Fibroblast of the conjunctiva (primary cell): ENCODE data around the gene FSTL4.

ENCODE experiments used
- DNase-seq: peaks from one replicate; pipeline ENCODE4 v3.0.0-alpha.2; 2010; ENCODE audit warnings: low read depth

The FSTL4 gene

DNA sequence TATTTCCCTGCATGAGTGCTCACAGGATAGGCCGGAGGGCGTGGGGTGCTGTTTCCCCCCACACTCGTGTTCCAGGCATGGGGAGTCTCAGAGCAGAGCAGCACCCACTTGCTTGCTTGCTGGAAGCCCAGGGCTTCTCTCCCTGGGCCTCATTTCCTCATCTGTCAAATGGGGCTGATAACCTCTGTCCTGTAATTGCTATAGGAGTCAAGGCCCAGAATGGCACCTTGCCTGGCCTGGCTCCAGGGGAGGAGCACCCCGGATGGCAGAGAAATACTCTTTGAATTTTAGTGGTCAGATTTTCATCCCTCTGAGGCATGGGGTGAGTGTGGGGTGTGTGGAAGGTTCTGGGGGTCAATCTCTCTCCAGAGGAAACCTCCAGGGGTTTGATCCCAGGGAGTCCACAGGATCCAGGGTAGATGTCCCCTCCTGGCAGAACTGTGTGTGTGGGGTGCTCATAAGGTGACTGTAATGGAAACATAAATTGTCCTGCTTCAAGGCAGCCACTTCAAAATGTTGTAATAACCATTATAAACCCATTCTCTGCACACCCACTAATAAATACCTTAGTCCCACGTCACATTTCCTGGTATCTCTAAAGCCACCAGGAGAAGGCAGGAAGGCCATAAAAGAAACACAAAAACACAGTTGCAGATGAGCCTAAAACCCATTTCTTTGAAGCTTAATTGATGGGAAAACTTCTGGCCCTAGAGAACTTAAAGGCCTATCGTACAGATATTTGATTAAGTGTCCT lies 272.2 kb downstream of the FSTL4 start:
- DNase-seq, result no peak

DNA sequence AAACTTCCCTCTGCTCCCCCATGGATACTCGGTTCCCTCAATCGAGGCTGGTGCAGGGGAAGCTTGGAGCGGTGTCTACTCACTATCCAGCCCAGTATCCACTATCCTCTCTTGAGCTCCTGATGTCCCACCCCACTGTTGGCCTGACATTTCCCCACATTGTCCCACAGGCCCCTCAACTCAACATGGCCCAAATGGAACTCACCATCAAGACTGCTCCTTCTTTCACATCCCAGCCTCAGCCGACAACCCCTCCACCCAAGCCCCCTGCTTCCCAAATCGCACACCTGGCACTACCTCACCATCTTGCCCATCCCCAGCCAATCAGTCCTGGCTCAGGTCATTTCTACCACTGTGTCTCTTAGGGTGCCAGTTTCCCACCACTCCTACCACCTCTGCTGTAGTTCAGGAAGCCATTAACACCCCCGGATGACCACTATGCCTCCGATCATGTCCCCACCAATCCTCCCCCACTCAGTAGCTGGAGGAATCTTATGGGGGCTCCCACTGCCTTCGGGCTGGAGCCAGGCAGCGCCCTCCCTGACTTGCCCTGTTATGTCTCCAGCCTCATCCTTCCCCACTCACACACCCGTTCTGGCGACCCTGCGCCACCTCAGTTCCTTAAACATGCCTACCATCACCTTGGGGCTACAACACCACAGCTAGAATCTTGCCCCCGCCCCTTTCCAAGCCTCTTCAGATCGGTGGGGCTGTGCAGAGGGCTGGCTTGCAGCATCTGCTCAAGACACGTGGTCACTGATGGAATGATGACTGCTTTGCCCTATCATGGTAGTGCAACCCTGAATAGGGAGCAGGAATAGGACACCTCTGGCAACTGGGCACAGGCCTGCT lies 273.6 kb downstream of the FSTL4 start:
- no peak for DNase-seq

DNA sequence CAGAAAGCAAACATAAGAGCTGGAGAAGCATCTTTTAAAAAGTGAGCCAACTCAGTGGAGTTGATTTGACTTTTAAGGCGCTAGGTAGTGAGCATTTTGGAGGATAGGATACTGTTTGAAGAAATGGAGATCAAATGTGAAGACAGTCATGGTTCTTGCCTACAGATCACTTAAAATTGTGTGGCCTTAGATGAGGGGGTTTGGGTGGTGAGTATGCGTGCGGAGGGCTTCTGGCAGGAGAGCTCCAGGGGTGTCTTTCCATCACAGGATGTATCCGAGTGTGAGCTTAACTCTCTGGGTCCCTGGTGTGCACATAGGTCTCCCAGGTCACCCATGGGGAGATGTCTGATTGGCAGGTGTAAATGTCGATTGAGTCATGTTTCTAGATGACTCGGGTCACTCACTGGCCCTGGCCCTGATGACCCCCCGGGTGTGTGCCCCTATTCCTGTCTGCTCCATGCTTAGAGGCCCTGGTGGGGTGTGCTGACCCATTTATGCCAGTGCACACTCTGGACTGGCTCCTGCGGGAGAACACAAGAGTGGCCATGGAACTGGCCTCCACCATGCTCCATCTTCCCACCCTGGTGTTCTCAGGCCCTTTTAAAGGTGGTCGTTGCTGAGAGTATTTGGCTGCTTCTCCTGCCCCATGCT lies 274.4 kb downstream of the FSTL4 start:
- DNase-seq, result no peak

DNA sequence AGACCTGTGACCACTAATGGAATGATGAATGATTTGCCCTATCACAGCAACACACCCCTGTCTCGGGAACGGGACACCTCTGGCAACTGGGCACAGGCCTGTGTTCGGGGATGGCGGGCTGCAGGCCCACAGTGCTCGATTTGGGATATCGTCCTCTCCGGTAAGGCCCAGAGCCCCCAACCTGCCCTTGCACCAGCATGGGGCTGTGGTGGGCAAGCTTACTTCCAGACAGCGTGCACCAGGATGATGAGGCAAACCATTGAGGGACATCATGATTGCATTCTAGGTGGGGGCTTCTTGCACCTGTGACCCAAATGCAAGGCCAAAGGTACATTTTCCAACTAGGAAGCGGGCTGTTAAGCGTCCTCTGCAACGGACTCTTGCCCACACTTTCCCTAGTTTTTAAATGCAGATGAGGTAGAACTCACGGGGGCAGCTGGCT lies 275.4 kb downstream of the FSTL4 start:
- DNase-seq, result no peak

GRCh38 chr5:133336121-133336968 lies 276.0 kb downstream of the FSTL4 start:
- no peak for DNase-seq

- DNase-seq, result no peak
Observed at GRCh38 chr5:133334796-133335639, 277.3 kb downstream of the FSTL4 start.

DNA sequence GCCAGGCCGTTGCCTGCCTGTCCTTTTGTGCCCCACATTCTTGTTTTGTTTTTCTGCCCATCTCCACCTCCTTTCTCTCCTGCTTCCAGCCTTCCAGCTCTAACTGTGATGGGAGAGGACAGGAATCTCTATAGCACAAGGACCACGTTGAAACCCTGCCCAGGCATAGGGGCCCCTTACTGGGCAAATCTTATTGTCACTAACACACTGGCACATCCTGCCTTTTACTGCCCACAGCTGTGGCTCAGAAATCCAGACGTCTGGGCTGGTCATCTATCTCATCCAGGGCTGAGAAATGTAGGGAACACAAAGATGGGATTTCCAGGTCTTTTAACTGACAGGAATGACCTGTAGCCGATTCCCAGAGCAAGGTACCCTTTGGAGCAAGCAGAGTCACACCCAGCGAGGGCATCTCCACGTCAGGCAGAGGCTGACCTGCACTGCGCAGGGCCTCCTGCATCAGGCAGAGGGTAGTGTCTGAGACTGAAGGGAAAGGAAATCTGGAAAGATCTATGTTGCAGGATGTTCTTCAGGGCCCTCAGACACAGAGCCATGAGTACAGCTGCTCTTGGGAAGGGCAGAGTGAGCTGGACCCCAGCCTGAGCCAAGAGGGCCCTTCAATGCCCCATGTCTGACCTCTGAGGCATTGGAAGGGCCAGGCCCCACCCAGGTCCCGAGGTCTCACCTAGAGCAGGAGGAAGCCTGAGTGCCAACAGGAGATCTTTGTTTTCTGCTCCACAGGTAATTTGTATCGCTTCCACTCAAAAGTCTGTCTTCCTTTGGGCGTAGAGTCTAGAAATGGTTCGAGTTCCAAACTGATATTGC lies 278.8 kb downstream of the FSTL4 start:
- no peak for DNase-seq

DNA sequence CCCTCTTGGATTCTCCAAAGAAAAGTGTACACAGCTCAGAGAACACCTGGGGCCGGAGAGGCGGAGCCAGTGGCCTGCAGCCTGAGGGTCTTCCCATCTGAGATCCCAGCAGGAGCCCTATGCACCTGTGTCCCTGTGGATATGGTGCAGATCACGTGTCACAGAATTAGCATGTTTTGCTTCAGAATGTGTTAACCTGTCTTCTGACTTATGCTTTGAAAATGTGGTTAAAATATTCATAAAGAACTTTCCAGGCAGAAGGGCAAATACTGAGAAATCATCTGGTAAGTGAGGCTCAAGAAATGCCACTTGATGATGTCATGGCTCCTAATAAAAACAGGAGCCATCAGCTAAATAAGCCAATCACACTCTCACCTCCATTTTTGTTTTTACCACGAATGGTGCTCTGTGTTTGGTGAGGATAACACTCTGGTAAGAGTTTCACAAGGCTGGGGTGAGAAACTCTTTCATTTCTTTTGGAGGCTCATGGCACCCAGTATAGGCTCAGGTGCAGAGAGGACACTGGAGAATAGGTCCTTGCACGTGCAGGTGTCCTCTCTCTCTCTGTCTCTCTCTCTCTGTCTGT lies 279.8 kb downstream of the FSTL4 start:
- no peak for DNase-seq

GRCh38 chr5:133331941-133332340 lies 280.4 kb downstream of the FSTL4 start:
- DNase-seq, result no peak

DNA sequence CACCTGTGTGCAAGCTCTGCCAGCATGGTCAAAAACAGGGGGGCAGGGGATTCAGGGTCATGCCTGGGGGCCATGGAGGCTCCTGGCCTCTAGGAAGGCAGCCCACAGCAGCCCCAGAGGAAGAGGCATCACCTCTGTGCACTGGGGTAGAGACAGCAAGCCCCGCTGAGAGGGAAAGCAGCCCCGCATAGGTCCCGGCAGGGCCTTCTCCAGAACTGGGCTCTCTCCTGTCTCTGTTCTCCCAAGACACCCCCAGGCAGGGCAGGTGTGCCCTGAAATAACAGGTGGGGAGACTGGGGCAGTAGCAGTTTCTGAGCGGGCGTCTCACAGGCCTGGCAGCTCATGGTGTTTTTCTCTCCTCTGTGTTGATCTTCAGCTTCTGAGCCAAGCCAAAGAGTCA lies 281.4 kb downstream of the FSTL4 start:
- no peak for DNase-seq

DNA sequence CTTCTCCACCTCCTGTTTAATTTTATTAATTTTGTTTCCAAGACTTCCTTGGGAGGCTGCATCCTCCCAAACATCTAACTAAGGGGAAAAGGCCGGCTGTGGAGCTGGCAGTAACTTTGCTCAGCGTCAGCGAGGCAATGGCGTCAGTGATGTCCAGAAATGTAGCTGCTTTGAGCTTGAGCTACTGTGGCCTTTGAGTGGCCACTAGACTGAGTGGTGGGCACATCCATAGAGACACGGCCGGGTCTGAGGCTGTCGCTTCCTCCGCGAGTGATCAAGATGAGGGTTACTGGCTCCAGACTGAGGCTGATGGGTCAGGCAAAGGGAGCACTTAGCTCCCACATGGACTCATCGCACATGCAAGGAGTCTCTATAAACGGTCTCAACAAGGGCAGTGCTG lies 283.5 kb downstream of the FSTL4 start:
- no peak for DNase-seq

DNA sequence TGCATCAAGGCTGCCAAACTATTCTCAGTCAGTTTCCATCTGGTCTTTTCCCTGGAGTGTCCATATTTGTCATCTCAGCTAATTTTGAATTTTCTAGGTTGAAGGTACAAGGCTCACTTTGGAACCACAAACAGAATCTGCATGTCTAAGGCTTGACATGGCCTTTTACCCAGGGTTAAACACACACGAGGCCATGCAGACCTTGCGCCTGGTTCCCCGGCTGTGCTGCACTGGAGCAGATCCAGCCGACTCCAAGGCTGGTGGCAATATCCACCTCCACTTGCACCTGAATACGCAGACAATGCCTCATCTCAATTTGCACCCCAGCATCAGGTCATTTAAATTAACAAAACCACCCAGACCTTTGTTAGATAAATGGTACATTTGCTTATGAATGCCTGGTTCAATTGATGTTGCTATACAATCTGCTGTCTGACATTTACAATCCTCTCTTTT lies 284.4 kb downstream of the FSTL4 start:
- no peak for DNase-seq

DNA sequence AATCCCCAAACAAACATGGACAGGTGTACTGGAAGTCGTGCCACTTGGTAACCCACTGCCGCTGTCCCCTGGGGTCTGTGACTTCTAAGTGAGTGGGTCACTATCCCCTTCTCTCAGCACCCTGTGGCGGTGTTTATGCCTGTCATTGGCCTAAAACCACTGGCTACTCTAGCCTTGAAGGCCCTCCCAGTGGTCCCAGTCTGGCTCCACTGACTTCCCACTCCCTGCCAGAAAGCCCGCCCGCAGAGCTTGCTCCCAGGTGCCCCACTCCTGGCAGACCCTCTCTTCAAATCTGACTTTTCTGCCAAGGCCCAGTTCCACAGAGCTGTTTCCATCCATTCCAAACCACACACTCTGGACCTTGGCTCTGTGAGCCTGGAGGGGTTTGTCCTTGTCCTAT lies 286.0 kb downstream of the FSTL4 start:
- no peak for DNase-seq

GRCh38 chr5:133325864-133326263 lies 286.5 kb downstream of the FSTL4 start:
- DNase-seq, result no peak

GRCh38 chr5:133324926-133325325 lies 287.4 kb downstream of the FSTL4 start:
- no peak for DNase-seq

DNA sequence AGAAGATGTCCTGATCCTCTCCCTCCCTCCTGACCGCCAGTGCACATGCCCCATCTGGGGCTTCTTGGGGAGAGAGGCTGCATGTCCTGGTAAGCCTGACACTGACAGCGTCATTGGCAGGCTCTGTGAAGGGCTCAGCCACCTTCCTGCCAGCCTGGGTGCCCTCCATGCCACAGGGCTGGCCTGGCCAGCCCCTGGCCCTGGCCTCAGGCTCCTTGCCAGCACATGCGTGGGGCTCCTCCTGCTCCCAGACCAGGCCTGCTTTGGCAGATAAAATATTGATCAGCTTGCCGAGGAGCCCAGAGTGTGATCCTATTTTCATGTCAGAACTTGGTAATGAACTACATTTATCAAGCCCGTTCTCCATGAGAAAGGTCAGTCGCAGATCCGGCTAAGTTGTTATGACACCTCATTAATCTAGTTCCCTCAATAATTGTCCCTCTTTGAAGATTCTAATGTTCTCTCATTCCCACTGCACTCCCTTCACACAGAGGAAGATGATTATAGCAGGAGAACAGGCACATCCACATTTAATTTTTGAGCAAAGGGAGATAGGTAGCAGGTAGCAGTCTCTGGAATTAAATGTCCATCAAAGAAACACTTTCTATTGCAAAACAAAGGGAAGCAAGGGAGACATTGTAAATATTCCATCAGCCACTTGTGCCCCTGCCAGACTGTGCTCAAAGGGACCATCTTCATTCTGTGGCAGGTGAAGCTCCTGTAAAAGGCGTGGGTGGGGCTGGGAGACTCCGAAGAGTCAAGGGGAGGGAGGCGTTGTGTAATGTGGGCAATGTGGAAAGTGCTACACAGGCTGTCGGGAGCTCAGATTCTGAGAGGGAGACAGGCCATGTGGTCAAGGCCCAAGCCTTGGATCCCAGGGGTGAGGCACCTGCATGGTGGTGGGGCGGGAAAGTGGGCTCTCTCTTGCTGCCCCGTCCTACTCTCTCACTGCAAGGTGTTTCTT lies 288.6 kb downstream of the FSTL4 start:
- no peak for DNase-seq

DNA sequence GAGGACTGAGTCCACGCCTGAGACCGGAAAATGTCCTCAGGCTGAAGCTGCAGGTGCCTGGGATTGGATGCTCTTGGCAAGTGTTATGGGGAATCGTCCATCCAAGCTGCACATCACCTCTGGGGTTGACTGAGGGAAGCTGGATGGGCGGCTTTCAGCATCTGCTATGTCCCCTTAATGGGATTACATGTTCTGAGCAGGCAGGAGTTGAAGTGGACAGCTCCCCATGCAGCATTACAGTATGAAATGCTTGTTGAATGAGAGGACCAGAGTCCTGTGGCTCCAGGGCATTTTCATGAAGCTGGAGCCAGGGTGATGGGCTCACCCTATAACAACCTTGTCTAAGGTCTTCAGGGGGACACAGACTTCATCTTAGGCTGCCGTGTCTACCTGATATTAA lies 289.6 kb downstream of the FSTL4 start:
- DNase-seq, result no peak

DNA sequence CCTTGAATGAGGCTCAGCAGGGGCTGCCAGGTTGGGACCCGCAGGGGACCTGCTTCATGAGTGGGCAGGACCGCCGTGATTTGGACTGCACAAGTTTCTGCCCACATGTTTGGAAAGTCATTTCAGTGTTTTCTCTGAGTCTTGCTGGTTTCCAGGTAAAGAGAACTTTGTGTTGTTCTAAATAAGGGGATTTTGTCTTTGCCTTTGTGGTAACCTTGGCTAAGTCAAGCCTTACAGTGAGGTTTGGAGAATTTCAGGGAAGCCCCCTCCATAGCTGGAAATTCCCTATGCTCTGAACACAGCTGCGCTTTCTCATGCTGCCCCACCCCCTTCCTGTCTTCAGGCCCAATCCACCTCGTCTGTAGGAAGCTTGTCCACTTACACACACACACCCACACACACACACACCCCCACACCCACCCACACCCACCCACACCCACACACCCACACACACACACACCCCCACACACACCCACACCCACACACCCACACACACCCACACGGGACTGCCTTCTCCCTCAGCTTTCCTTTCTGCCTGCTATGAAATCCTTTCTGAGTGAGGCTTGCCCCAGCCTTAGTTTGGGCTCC lies 290.4 kb downstream of the FSTL4 start:
- DNase-seq, result no peak
